ENCODE results near the gene ENKD1. TPM values are rescaled to one million over a fixed set of nuclear protein-coding genes. Genes with fewer than 3 reads are reported as not detected.

The ENKD1 gene
- total and polyA plus RNA-seq, 2 of the 4 experiments (the other 2 are of a cell fraction), result 2.9 to 6.3 TPM

DNA sequence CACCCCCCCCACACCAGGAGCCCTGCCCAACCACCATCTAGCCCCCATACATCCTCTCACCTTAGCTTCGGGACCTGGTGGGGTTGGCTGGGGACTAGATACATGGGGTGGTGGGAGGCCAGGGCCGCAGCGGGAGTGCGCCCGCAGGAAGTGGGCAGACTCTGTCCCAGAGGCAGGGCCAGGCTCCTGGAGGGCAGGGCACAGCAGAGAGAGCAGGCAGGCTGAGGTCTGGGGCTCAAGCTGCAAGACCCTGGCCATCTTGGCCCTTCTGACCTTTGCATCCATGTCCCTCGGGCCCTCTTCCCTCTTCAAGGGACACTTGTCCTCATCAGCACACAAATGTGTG, 2.7 kb downstream of the ENKD1 start:
- POLR2A ChIA-PET (ENCODE audit: unreplicated experiment), result no interaction called here
- H3K9ac ChIP-seq (ENCODE audit: low read depth, low read length), result no peak overlapping the region
- TF ChIP-seq MXI1 (IDR thresholded peaks at IDR 0.05; ENCODE audit: borderline replicate concordance, low read depth, low read length) (no peak), FOS (IDR thresholded peaks at IDR 0.05; ENCODE audit: low read depth, low read length) (no peak), CHD1 (IDR thresholded peaks at IDR 0.05; ENCODE audit: low read depth, low read length) (no peak), RCOR1 (IDR thresholded peaks at IDR 0.05; ENCODE audit: insufficient replicate concordance, low read length) (no peak), POLR2A (IDR thresholded peaks at IDR 0.05; ENCODE audit: low read depth, low read length) (no peak), MAZ (IDR thresholded peaks at IDR 0.05; ENCODE audit: borderline replicate concordance, low read depth, low read length) (no peak), MAFK (IDR thresholded peaks at IDR 0.05; ENCODE audit: low read depth, low read length) (no peak), CEBPB (IDR thresholded peaks at IDR 0.05; ENCODE audit: low read depth, low read length) (no peak)
- TF ChIP-seq, protein P1, sequence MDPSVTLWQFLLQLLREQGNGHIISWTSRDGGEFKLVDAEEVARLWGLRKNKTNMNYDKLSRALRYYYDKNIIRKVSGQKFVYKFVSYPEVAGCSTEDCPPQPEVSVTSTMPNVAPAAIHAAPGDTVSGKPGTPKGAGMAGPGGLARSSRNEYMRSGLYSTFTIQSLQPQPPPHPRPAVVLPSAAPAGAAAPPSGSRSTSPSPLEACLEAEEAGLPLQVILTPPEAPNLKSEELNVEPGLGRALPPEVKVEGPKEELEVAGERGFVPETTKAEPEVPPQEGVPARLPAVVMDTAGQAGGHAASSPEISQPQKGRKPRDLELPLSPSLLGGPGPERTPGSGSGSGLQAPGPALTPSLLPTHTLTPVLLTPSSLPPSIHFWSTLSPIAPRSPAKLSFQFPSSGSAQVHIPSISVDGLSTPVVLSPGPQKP (IDR thresholded peaks at IDR 0.05; ENCODE audit: borderline replicate concordance, low read depth, low read length), result no peak
- TF ChIP-seq, protein P2, sequence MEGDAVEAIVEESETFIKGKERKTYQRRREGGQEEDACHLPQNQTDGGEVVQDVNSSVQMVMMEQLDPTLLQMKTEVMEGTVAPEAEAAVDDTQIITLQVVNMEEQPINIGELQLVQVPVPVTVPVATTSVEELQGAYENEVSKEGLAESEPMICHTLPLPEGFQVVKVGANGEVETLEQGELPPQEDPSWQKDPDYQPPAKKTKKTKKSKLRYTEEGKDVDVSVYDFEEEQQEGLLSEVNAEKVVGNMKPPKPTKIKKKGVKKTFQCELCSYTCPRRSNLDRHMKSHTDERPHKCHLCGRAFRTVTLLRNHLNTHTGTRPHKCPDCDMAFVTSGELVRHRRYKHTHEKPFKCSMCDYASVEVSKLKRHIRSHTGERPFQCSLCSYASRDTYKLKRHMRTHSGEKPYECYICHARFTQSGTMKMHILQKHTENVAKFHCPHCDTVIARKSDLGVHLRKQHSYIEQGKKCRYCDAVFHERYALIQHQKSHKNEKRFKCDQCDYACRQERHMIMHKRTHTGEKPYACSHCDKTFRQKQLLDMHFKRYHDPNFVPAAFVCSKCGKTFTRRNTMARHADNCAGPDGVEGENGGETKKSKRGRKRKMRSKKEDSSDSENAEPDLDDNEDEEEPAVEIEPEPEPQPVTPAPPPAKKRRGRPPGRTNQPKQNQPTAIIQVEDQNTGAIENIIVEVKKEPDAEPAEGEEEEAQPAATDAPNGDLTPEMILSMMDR (conservative IDR thresholded peaks at IDR 0.05; ENCODE audit: low read depth, low read length), result no peak
- H3K4me2 ChIP-seq (ENCODE audit: low read depth, low read length), result no peak overlapping the region
- H3K23ac ChIP-seq (ENCODE audit: low read depth, low read length), result no peak overlapping the region
- H3K18ac ChIP-seq (ENCODE audit: low read depth, low read length), result no peak overlapping the region
- H3K4ac ChIP-seq (ENCODE audit: low read depth, low read length), result no peak overlapping the region
- no peak overlapping the region for H2BK20ac ChIP-seq (ENCODE audit: low read depth, low read length)
- no peak for ATAC-seq (ENCODE audit: low read depth)
- no peak overlapping the region for H2BK120ac ChIP-seq (ENCODE audit: low read depth, low read length)
- H2BK5ac ChIP-seq (ENCODE audit: low read depth, low read length, poor library complexity, severe bottlenecking), result no peak overlapping the region
- H3K27me3 ChIP-seq (ENCODE audit: control insufficient read depth, insufficient read depth, low read length), result no peaks in the 10 kb centered on the region
- H3K27ac ChIP-seq (ENCODE audit: insufficient read depth, low read length), result no peak overlapping the region
- peaks cover 8 to 24% of the 10 kb centered on the region in 2 experiments for H3K79me1 ChIP-seq (ENCODE audit: low read depth in 1 of 2, low read length in 2 of 2)
- H3K4me1 ChIP-seq (ENCODE audit: control insufficient read depth, insufficient read depth, low read length), result peaks cover 16% of the 10 kb centered on the region
- 100% methylated on average over 1 of the region's 6 CpGs; no CpG with 5 or more reads in 1 of the 2 experiments for WGBS, 2 experiments (ENCODE audit: extremely low coverage in 2 of 2, insufficient read length in 1 of 2)
- H3K36me3 ChIP-seq (ENCODE audit: control insufficient read depth, insufficient read depth, low read length), result peaks cover 2% of the 10 kb centered on the region; the same call in 1 of the 2 replicates
- no peak overlapping the region for H4K91ac ChIP-seq (ENCODE audit: insufficient read depth, low read depth, low read length)
- H4K5ac ChIP-seq (ENCODE audit: low read depth, low read length), result no peak overlapping the region
- H4K8ac ChIP-seq (ENCODE audit: low read depth in 2 of 2, low read length in 2 of 2), result no peak overlapping the region
- no peak overlapping the region for H3K14ac ChIP-seq (replicated peaks; ENCODE audit: low read depth, low read length)
- CTCF ChIA-PET, result interaction anchor here (1.5 kb wide), 1 partner anchor 142 kb away, joined by 4 read pairs; no protein-coding TSS in a partner anchor
- no peak overlapping the region for H2AFZ ChIP-seq (replicated peaks; ENCODE audit: low read length, poor library complexity)
- H3K4me3 ChIP-seq (ENCODE audit: insufficient read depth, low read depth, low read length), result no peak overlapping the region
- in situ Hi-C loops (cut with MboI; ENCODE audit: low sequenced_read_pairs), result loop anchor here (10.0 kb wide), 1 partner anchor 139 kb away; the partner anchor contains the start of gene RIPOR1
- dilution Hi-C loops (cut with HindIII; ENCODE audit: low sequenced_read_pairs, unreplicated experiment), result no loop called here
- BruUV-seq (replicated peaks), result no TSS peak
- H2AK5ac ChIP-seq (ENCODE audit: low read depth, low read length), result no peak overlapping the region
- H3K9me1 ChIP-seq (ENCODE audit: insufficient read depth, low read length), result peaks cover 3% of the 10 kb centered on the region
- H3K56ac ChIP-seq (ENCODE audit: extremely low read depth, insufficient read depth, low read length), result no peak overlapping the region
- H2AK9ac ChIP-seq (replicated peaks; ENCODE audit: low read depth, low read length, poor library complexity), result no peak overlapping the region
- peaks cover 4% of the 10 kb centered on the region for H4K20me1 ChIP-seq (ENCODE audit: insufficient read depth, low read length)
- no peaks in the 10 kb centered on the region for H3K9me3 ChIP-seq (ENCODE audit: control insufficient read depth, insufficient read depth, low read length)
- no peak overlapping the region for H2BK15ac ChIP-seq (ENCODE audit: low read depth, low read length)
- no peak for DNase-seq
- intact Hi-C loops (cut with micrococcal nuclease), result no loop called here
